Karpas-422 (cell line): ENCODE results near the gene SEC14L1. TPM values are rescaled to one million over a fixed set of nuclear protein-coding genes. Genes with fewer than 3 reads are reported as not detected.
A peak's percentile ranks its signal among the peaks of the same experiment; 100 is the strongest.

Experiments used
- DNase-seq: peaks from one replicate; pipeline ENCODE4 v3.0.0-alpha.2; 2015
- H2AFZ ChIP-seq: fragments of 200-600 bp; sonication (generic); 2 replicates; pipeline ENCODE4 v1.6.1; 2014; ENCODE audit warnings: antibody characterized with exemption, low read length, mixed read lengths
- H3K27ac ChIP-seq: fragments of 200-600 bp; sonication (generic); 2 replicates; pipeline ENCODE4 v1.5.1; 2014; ENCODE audit warnings: mild to moderate bottlenecking, low read length, moderate library complexity
- H3K27me3 ChIP-seq: fragments of 200-600 bp; sonication (generic); 2 replicates; pipeline ENCODE4 v1.6.1; 2014; ENCODE audit warnings: low read length, mixed read lengths
- H3K36me3 ChIP-seq: fragments of 200-600 bp; sonication (generic); 2 replicates; pipeline ENCODE4 v1.6.1; 2014; ENCODE audit warnings: low read length, mixed read lengths; ENCODE audit not compliant: insufficient read depth
- H3K4me1 ChIP-seq: fragments of 200-600 bp; sonication (generic); 2 replicates; pipeline ENCODE4 v1.6.1; 2014; ENCODE audit warnings: mild to moderate bottlenecking, low read length, mixed read lengths
- H3K4me2 ChIP-seq: fragments of 200-600 bp; sonication (generic); 2 replicates; pipeline ENCODE4 v1.6.1; 2014; ENCODE audit warnings: low read length, low read depth, mild to moderate bottlenecking; ENCODE audit not compliant: poor library complexity, severe bottlenecking
- H3K4me3 ChIP-seq: fragments of 200-600 bp; sonication (generic); 2 replicates; pipeline ENCODE4 v1.5.1; 2014; ENCODE audit warnings: mild to moderate bottlenecking, antibody characterized with exemption, low read length, mixed read lengths
- H3K79me2 ChIP-seq: fragments of 200-600 bp; sonication (generic); 2 replicates; pipeline ENCODE4 v1.6.1; 2014; ENCODE audit warnings: mild to moderate bottlenecking, low read length, mixed read lengths
- H3K9ac ChIP-seq: fragments of 200-600 bp; sonication (generic); 2 replicates; pipeline ENCODE4 v1.6.0; 2014; ENCODE audit warnings: low read length
- H3K9me2 ChIP-seq: fragments of 200-600 bp; sonication (generic), shearing (Covaris generic); replicated peaks from 2 replicates; pipeline ENCODE4 v1.6.0; 2014; ENCODE audit warnings: mild to moderate bottlenecking, low read length, moderate library complexity; ENCODE audit not compliant: insufficient read depth
- H3K9me3 ChIP-seq: fragments of 300-700, 200-600 bp; sonication (generic); 2 replicates; pipeline ENCODE4 v1.6.1; 2014; ENCODE audit warnings: low read length, mixed read lengths
- H4K20me1 ChIP-seq: fragments of 200-600 bp; sonication (generic); 2 replicates; pipeline ENCODE4 v1.6.1; 2014; ENCODE audit warnings: mild to moderate bottlenecking, antibody characterized with exemption, low read length, low read depth; ENCODE audit not compliant: insufficient read depth
- total RNA-seq: library from RNA; depleted of rRNA; stranded (reverse); fragments of >200 nt; shearing (Covaris generic); gene quantifications from 2 replicates; pipeline ENCODE4 v1.2.3, GENCODE V29; 2014; ENCODE audit warnings: low replicate concordance

Gene SEC14L1
- total RNA-seq, 1 experiment from 2014 or later = 32.0 TPM

GRCh38 chr17:77142689-77143088 lies 1.9 kb downstream of the SEC14L1 start:
- 0 out of 2 replicates have a peak overlapping the region, but pooled peaks have one; percentile 25 for H3K4me3 ChIP-seq
- peaks cover 27% of the 10 kb centered on the region; the same call in 1 of the 2 replicates for H3K36me3 ChIP-seq

GRCh38 chr17:77143306-77143705 lies 2.5 kb downstream of the SEC14L1 start:
- peak overlapping the region; percentile 91 for H3K4me2 ChIP-seq
- H3K9ac ChIP-seq = peak overlapping the region; percentile 14; the same call in 1 of the 2 replicates
- H3K9me2 ChIP-seq = no peaks in the 10 kb centered on the region
- peaks cover 54% of the 10 kb centered on the region for H3K79me2 ChIP-seq
- no peak overlapping the region for H2AFZ ChIP-seq
- peaks cover 69% of the 10 kb centered on the region for H3K4me1 ChIP-seq
- peak overlapping the region; percentile 22; the same call in 1 of the 2 replicates for H3K4me3 ChIP-seq
- H3K27ac ChIP-seq = peak overlapping the region; percentile 66
- peaks cover 30% of the 10 kb centered on the region; the same call in 1 of the 2 replicates for H3K36me3 ChIP-seq
- no peaks in the 10 kb centered on the region for H3K27me3 ChIP-seq
- 0 out of 2 replicates have a peak, but pooled peaks cover 3% of the 10 kb centered on the region for H4K20me1 ChIP-seq
- DNase-seq = no peak
- H3K9me3 ChIP-seq = peaks cover 2% of the 10 kb centered on the region; the same call in 1 of the 2 replicates

More at GRCh38 chr17:77142689-77143088, 1.9 kb downstream of the SEC14L1 start:
- Histone ChIP-seq H2AFZ (no peak overlapping the region), H3K79me2 (peaks cover 48% of the 10 kb centered on the region), H3K27ac (peak overlapping the region; percentile 66; the same call in 1 of the 2 replicates), H3K27me3 (no peaks in the 10 kb centered on the region), H3K9me3 (peaks cover 2% of the 10 kb centered on the region; the same call in 1 of the 2 replicates), H3K9ac (peak overlapping the region; percentile 15; the same call in 1 of the 2 replicates), H3K4me2 (peak overlapping the region; percentile 91), H4K20me1 (0 out of 2 replicates have a peak, but pooled peaks cover 3% of the 10 kb centered on the region), H3K4me1 (peaks cover 69% of the 10 kb centered on the region), H3K9me2 (no peaks in the 10 kb centered on the region)
- DNase-seq = no peak

GRCh38 chr17:77144227-77144626 lies 3.5 kb downstream of the SEC14L1 start:
- peak overlapping the region; percentile 22 for H3K4me3 ChIP-seq
- peaks cover 63% of the 10 kb centered on the region for H3K79me2 ChIP-seq
- no peak overlapping the region for H2AFZ ChIP-seq
- peak overlapping the region; percentile 91 for H3K4me2 ChIP-seq
- H3K36me3 ChIP-seq = peaks cover 30% of the 10 kb centered on the region; the same call in 1 of the 2 replicates
- DNase-seq = no peak
- H3K27me3 ChIP-seq = no peaks in the 10 kb centered on the region
- no peaks in the 10 kb centered on the region for H3K9me2 ChIP-seq
- H3K9me3 ChIP-seq = no peaks in the 10 kb centered on the region
- peaks cover 69% of the 10 kb centered on the region for H3K4me1 ChIP-seq
- H4K20me1 ChIP-seq = 0 out of 2 replicates have a peak, but pooled peaks cover 3% of the 10 kb centered on the region
- H3K9ac ChIP-seq = no peak overlapping the region
- H3K27ac ChIP-seq = peak overlapping the region; percentile 66

DNA sequence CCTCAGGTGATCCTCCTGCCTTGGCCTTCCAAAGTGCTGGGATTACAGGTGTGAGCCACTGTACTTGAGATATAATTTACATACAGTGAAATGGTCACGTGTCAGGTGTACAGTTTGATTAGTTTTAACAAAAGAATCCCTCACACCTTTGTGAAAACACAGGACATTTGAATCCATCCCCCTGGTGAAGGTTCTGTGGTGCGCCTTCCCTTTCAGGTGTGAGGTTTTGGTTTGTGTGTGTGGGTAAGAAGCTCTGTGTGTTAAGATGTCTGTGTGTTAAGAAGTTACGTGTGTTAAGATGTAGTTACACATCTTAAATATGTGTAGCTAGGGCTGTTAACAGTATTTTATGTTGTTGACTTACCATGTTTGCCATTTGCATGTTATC lies 4.4 kb downstream of the SEC14L1 start:
- Histone ChIP-seq H3K4me2 (peak overlapping the region; percentile 28), H3K9me2 (no peaks in the 10 kb centered on the region), H3K36me3 (peaks cover 30% of the 10 kb centered on the region; the same call in 1 of the 2 replicates), H3K4me1 (peaks cover 62% of the 10 kb centered on the region), H2AFZ (no peak overlapping the region), H3K9ac (0 out of 2 replicates have a peak overlapping the region, but pooled peaks have one; percentile 7), H3K79me2 (peaks cover 72% of the 10 kb centered on the region), H3K9me3 (no peaks in the 10 kb centered on the region), H3K4me3 (no peak overlapping the region), H3K27ac (peak overlapping the region; percentile 66; the same call in 1 of the 2 replicates), H4K20me1 (0 out of 2 replicates have a peak, but pooled peaks cover 3% of the 10 kb centered on the region), H3K27me3 (no peaks in the 10 kb centered on the region)
- DNase-seq = no peak

DNA sequence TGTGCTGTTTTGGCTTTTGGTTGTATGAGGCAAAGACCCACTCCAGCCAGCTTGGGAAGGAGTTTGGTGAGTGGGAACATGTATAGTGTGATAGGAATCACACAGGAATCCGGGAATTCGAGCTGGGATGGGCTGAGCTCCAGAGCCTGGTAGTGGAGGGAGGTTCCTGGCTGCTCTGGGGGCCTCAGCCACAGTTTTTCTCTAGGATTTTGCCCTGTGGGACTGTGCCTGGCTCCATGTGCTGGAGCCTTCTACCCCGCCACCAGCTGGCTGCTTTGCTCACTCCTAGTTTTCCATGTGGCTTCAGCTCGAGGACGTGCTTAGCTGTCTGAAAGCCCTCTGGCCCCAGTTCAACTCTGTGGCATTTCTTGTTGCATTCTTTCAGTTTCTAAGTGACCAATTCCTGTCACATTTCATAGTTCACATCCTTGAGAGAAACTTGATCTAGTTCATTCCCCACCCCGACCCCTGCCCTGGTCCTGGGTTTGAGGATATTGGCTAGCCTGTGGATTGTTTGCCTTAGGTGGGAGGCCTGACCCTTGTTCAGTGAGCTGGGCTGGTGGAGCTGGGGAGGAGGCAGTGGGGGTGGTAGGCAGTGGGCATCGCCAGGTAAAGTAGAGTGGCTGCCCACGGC lies 5.0 kb downstream of the SEC14L1 start:
- Histone ChIP-seq H2AFZ (no peak overlapping the region), H3K36me3 (peaks cover 30% of the 10 kb centered on the region; the same call in 1 of the 2 replicates), H3K27ac (peak overlapping the region; percentile 33; the same call in 1 of the 2 replicates), H3K27me3 (no peaks in the 10 kb centered on the region), H3K4me3 (no peak overlapping the region), H3K4me2 (peak overlapping the region; percentile 28), H3K79me2 (peaks cover 77% of the 10 kb centered on the region), H4K20me1 (0 out of 2 replicates have a peak, but pooled peaks cover 3% of the 10 kb centered on the region), H3K4me1 (peaks cover 61% of the 10 kb centered on the region), H3K9me3 (no peaks in the 10 kb centered on the region), H3K9ac (peak overlapping the region; percentile 8; the same call in 1 of the 2 replicates), H3K9me2 (no peaks in the 10 kb centered on the region)
- DNase-seq = no peak

DNA sequence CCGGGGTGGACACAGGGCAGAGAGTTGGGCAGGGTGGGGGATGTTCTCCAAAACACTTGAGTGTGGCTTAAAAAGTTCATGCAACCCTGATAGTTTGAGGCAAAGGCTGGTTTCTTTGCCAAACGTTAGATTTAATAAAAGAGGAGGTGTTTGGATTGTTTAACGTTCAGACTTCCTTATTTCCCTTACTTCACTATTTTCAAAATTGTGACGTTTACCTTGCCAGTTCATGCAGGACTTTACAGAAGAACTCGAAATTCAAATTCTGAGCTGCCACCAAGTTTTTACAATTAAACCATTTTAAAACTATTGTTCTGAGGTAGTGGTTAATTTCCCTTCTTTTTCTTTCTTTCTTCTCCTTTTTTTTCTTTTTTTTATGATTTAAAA lies 5.5 kb downstream of the SEC14L1 start:
- Histone ChIP-seq H3K79me2 (peaks cover 82% of the 10 kb centered on the region), H4K20me1 (0 out of 2 replicates have a peak, but pooled peaks cover 3% of the 10 kb centered on the region), H3K27ac (peak overlapping the region; percentile 33; the same call in 1 of the 2 replicates), H3K36me3 (peaks cover 30% of the 10 kb centered on the region; the same call in 1 of the 2 replicates), H3K9ac (peak overlapping the region; percentile 8; the same call in 1 of the 2 replicates), H3K4me1 (peaks cover 65% of the 10 kb centered on the region), H3K4me2 (no peak overlapping the region), H2AFZ (no peak overlapping the region), H3K9me3 (no peaks in the 10 kb centered on the region), H3K27me3 (no peaks in the 10 kb centered on the region), H3K9me2 (no peaks in the 10 kb centered on the region), H3K4me3 (no peak overlapping the region)
- DNase-seq = no peak

- H2AFZ ChIP-seq = no peak overlapping the region
- peaks cover 63% of the 10 kb centered on the region for H3K4me1 ChIP-seq
- H3K9me2 ChIP-seq = no peaks in the 10 kb centered on the region
- peaks cover 82% of the 10 kb centered on the region for H3K79me2 ChIP-seq
- H3K4me2 ChIP-seq = no peak overlapping the region
- H3K4me3 ChIP-seq = no peak overlapping the region
- no peaks in the 10 kb centered on the region for H3K9me3 ChIP-seq
- no peak for DNase-seq
- no peaks in the 10 kb centered on the region for H3K27me3 ChIP-seq
- 0 out of 2 replicates have a peak overlapping the region, but pooled peaks have one; percentile 33 for H3K27ac ChIP-seq
- peaks cover 30% of the 10 kb centered on the region; the same call in 1 of the 2 replicates for H3K36me3 ChIP-seq
- 0 out of 2 replicates have a peak, but pooled peaks cover 3% of the 10 kb centered on the region for H4K20me1 ChIP-seq
- H3K9ac ChIP-seq = no peak overlapping the region
Observed at GRCh38 chr17:77146882-77147281, 6.1 kb downstream of the SEC14L1 start.

GRCh38 chr17:77147357-77147801 lies 6.6 kb downstream of the SEC14L1 start:
- H4K20me1 ChIP-seq = 0 out of 2 replicates have a peak, but pooled peaks cover 3% of the 10 kb centered on the region
- no peaks in the 10 kb centered on the region for H3K9me3 ChIP-seq
- peaks cover 30% of the 10 kb centered on the region; the same call in 1 of the 2 replicates for H3K36me3 ChIP-seq
- no peaks in the 10 kb centered on the region for H3K9me2 ChIP-seq
- no peak overlapping the region for H3K4me3 ChIP-seq
- peaks cover 80% of the 10 kb centered on the region for H3K79me2 ChIP-seq
- H3K9ac ChIP-seq = no peak overlapping the region
- H3K27ac ChIP-seq = no peak overlapping the region
- H3K4me2 ChIP-seq = no peak overlapping the region
- no peak for DNase-seq
- H2AFZ ChIP-seq = no peak overlapping the region
- H3K4me1 ChIP-seq = peaks cover 59% of the 10 kb centered on the region
- H3K27me3 ChIP-seq = no peaks in the 10 kb centered on the region
